ENCODE results near the gene C17orf50.

The C17orf50 gene

GRCh38 chr17:35760587-35760986 lies at the start of gene C17orf50:
Gene C17orf50 (plus strand): TSS chr17:35760887. CDS start chr17:35760942, 55 bp downstream.
- no peak for DNase-seq (ENCODE audit: extremely low spot score, insufficient read length, low read depth)
- no peak for FAIRE-seq

GRCh38 chr17:35710950-35711349 lies 49.7 kb upstream of the C17orf50 start:
- DNase-seq (ENCODE audit: extremely low spot score, insufficient read length, low read depth) = no peak
- FAIRE-seq = no peak

DNA sequence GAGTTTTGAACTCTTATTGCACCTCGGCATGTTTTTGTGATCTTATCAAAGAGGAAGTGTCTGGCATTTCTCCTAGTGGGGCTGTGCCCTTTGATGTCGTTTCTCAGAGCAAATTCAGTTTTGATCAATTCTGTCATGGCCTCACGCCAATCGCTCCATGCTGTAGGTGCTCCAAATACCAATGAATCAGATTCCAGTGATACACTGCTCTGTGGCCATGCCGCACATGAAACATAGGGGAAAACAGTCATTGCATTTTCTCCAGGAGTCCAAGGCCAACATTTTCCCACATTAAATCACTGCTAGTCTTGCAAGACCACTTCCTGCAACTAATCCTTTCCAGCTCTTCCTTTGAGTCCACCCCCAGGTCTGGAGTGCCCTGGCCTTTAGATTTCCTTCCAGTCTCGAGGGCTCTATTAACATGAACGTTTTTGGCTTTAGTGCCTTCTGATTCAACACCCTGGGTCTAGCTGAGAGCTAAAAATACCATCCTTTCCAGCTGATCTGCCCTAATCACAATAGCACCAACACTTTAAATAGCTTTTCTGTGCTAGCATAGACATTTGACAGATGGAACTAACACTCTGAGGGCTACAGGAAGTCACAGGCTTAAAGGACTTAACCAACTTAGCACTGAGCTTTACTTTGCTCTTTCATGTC lies 47.5 kb upstream of the C17orf50 start:
- FAIRE-seq (no peak), DNase-seq (ENCODE audit: extremely low spot score, insufficient read length, low read depth) (no peak)

DNA sequence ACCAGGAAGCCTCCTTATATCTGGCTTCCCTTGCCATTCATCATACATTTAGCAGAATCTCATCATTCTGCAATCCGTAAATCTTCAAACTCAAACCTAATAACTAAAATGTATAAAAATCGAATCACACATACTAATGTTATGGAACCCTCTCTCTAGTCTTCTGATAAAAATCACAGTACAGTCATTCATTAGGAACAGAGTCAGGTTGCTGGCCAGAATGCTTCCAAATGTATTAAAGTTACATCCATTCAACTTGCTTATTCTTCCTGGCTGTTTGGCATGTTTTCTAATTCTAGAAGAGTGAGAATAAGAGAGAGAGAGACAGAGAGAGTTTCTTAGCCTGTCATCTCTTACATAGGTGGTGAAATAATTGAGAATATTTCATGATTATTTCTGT lies 45.7 kb upstream of the C17orf50 start:
- no peak for DNase-seq (ENCODE audit: extremely low spot score, insufficient read length, low read depth)
- no peak for FAIRE-seq

- FAIRE-seq = no peak
These were observed 45.3 kb upstream of the C17orf50 start for GRCh38 chr17:35715416-35715815.

GRCh38 chr17:35716173-35716572 lies 44.5 kb upstream of the C17orf50 start:
- no peak for DNase-seq (ENCODE audit: extremely low spot score, insufficient read length, low read depth)
- FAIRE-seq = no peak

More at GRCh38 chr17:35715416-35715815, 45.3 kb upstream of the C17orf50 start:
- no peak for DNase-seq (ENCODE audit: extremely low spot score, insufficient read length, low read depth)

- FAIRE-seq (no peak), DNase-seq (ENCODE audit: extremely low spot score, insufficient read length, low read depth) (no peak)
These were observed 43.7 kb upstream of the C17orf50 start for GRCh38 chr17:35716897-35717465.

GRCh38 chr17:35717475-35717874 lies 43.2 kb upstream of the C17orf50 start:
- no peak for DNase-seq (ENCODE audit: extremely low spot score, insufficient read length, low read depth)
- no peak for FAIRE-seq

DNA sequence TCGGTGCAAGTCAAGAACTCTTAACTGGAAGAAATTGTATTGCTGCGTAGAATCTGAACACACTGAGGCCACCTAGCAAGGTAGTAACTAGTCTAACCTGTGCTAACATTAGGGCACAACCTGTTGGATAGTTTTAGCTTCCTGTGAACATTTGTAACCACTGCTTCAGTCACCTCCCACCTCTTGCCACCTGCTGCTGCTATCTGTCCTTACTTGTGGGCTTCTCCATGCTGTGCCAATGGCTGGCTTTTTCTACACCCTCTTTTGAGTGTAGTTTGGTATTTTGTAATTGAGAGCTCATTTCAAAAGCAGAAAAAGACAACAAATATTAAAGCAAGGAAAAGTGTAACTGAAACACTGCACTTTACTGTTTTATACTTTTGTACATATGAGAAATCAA lies 37.0 kb upstream of the C17orf50 start:
- no peak for FAIRE-seq
- no peak for DNase-seq (ENCODE audit: extremely low spot score, insufficient read length, low read depth)

GRCh38 chr17:35725058-35725457 lies 35.6 kb upstream of the C17orf50 start:
- FAIRE-seq (no peak), DNase-seq (ENCODE audit: extremely low spot score, insufficient read length, low read depth) (no peak)

DNA sequence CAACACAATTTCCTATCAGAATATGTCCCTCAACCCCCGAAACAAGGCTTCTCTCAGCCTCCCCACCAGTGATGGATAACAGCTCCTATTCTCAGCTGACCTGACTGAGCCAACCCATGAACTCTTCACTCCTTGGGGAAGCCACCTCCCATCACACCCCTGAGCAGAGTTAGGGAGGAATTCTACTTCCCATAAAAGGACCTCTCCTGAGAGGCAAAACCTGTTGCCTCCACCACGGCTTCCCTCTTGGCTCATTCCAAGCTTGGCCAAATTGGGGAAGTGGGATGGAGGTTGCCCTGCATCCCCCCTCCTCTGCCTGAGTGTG lies 34.9 kb upstream of the C17orf50 start:
- FAIRE-seq = no peak

GRCh38 chr17:35726127-35726952 lies 34.3 kb upstream of the C17orf50 start:
- no peak for DNase-seq (ENCODE audit: extremely low spot score, insufficient read length, low read depth)
- no peak for FAIRE-seq

More for the DNA sequence above, 34.9 kb upstream of the C17orf50 start:
- no peak for DNase-seq (ENCODE audit: extremely low spot score, insufficient read length, low read depth)

DNA sequence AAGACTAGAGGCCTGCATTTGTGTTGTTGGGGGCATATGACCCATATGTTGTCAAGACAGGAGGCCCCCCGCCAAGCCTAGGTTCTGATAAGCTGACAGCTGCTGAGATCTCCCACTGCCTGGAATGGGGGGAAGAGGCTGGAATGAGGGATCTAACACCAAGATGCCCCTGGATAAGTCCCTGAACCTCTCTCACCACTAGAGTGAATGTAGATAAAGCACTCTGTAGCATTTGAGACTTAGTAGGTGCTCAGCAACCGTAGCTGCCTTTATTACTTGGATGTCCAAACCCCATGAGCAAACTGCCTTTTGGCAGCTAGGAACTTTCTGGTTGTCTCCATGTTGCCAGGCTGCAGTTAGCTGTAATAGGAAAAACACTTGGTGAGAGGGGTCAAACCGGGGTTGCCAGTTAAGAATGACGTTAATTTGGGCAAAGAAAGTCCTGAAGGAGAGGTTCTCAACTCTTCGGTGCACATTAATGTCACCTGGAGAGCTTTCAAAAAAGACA lies 33.7 kb upstream of the C17orf50 start:
- FAIRE-seq (no peak), DNase-seq (ENCODE audit: extremely low spot score, insufficient read length, low read depth) (no peak)

GRCh38 chr17:35727635-35728034 lies 33.1 kb upstream of the C17orf50 start:
- no peak for DNase-seq (ENCODE audit: extremely low spot score, insufficient read length, low read depth)
- no peak for FAIRE-seq

- no peak for DNase-seq (ENCODE audit: extremely low spot score, insufficient read length, low read depth)
- FAIRE-seq = no peak
These were observed 32.1 kb upstream of the C17orf50 start for GRCh38 chr17:35728551-35728950.

DNA sequence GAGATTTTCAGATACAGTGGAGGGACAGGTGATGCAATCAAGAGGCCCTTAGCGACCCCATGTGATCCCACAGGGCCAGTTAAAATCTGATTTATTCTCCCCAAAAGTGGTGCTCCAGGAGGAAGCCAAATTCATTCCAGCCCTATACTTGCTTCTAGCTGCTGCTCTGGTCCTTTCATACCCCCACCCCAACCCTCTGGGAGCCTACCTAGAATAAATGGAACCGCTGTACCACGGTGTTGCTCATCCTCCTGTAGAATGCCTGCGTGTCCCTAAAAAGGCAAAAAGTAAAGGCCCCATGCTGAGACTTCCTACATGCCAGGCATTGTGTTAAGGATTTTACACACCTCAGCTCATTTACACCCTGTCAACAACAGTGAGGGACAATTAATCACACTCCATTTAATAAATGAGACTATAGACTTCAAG lies 31.3 kb upstream of the C17orf50 start:
- DNase-seq (ENCODE audit: extremely low spot score, insufficient read length, low read depth) = no peak
- FAIRE-seq = no peak

DNA sequence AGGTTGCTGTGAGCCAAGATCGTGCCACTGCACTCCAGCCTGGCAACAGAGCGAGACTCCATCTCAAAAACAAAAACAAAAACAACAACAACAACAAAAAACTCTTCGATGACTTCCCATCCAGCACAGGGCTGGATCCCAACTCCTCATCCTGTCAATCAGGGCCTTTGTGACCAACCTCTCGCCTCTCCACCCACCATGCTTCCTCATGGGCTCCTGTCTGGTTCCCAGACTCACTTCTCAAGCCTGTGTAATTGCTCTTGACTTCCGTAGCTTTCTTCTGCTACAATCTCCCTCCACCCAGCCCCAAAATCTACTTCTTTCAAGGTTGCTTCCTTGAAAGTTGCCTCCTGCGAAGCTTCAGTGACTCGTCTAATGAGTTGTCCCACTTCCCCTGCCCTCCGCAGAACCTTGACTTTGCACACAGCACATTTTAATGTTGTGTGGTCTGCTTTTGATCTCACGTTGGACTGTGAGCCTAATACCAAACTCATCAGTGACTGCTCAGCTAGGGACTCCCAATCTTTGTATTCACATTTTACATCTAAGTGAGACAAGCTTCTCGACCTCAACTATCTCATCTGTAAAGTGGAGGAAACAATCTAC lies 30.2 kb upstream of the C17orf50 start:
- DNase-seq (ENCODE audit: extremely low spot score, insufficient read length, low read depth) (no peak), FAIRE-seq (no peak)

- no peak for DNase-seq (ENCODE audit: extremely low spot score, insufficient read length, low read depth)
These were observed 29.3 kb upstream of the C17orf50 start, which contains the start of gene RASL10B for GRCh38 chr17:35731239-35731916. Gene RASL10B (plus strand): TSS chr17:35731639. CDS start chr17:35735185, 3,546 bp downstream.

GRCh38 chr17:35731917-35732805 lies 28.5 kb upstream of the C17orf50 start:
- no peak for FAIRE-seq
- DNase-seq (ENCODE audit: extremely low spot score, insufficient read length, low read depth) = no peak

More at GRCh38 chr17:35731239-35731916, 29.3 kb upstream of the C17orf50 start, which contains the start of gene RASL10B:
- FAIRE-seq = no peak
